HG03108 (cell line): Measurements from ENCODE around the gene MARCHF3.
"Not testable (repeated sequence)": the region's sequence is repeated elsewhere in the genome, so short reads cannot be mapped to it uniquely, and the experiment has no call there.

Experiments
- ATAC-seq: cut with Tn5 transposase; IDR thresholded peaks from one replicate; pipeline ENCODE4 v1.9.1; 2021; ENCODE audit warnings: moderate library complexity; ENCODE audit not compliant: unreplicated experiment

Gene MARCHF3

DNA sequence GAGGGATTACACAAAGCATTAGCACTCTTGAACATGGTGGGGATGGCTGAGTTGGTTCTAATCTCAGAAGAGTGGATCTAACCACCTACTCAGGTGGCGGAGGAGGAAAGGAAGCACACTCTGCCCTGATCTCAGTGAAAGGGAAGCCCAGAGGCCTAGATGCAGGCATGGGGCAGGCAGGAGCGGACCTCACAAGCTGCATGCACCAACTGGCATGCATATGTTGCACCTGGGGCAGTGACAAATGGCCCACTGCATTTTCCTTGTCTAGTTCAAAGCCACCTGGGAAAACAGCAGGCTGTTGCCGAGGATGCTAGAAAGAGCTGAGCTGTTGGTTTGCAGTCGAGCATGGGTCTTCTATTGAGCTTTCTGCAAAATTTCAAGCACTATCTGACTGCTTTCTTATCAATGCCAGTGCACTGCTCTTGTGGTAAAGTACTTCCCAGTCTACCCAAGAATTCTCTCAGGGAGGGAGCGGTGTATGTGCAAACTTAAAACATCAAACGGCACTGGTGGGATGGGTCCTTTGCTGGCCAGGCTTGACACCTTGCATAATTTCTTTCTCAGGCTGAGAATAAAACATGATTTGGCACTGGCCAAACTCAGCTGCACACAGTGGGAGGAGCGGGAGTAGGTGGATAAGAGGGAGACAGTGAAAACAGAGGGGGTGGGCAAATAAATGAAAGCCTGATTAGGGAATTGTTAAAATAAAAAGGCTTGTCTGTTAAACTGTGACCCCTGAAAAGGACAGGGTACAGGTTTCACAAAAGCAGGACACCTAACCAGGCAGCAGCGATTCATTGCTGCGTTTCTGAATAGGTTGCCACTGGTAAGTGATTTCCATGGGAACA, 108.9 kb downstream of the MARCHF3 start:
- no peak for ATAC-seq

- no peak for ATAC-seq
These were observed 110.1 kb downstream of the MARCHF3 start for GRCh38 chr5:126920291-126920690.

DNA sequence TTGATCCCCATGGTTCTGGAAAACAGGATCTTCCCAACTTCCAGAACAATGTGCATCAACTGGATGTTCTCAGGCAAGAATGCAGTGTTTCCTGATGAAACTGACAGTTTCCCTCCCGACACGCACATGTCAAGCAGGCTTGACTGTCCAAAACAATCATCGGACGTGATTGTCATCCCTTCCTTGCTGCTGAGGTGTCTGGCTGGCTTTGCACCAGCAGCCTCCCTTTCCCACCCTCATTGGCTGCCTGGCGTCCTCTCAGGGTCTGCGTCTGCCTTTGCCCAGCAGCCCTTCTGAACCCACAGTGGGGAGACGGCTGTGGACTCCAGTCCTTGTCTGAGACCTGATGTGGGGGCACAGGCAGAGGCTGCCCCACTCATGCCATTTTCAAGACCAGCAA, 110.8 kb downstream of the MARCHF3 start:
- ATAC-seq, result no peak

- ATAC-seq, result no peak
These were observed 111.8 kb downstream of the MARCHF3 start for GRCh38 chr5:126918615-126918957.

- ATAC-seq, result no peak
These were observed 112.3 kb downstream of the MARCHF3 start for GRCh38 chr5:126917918-126918614.

- ATAC-seq, result no peak
These were observed 114.9 kb downstream of the MARCHF3 start for GRCh38 chr5:126915496-126915895.

- no peak for ATAC-seq
These were observed 115.4 kb downstream of the MARCHF3 start for GRCh38 chr5:126914801-126915436.

- no peak for ATAC-seq
These were observed 117.7 kb downstream of the MARCHF3 start for GRCh38 chr5:126912616-126913200.

- ATAC-seq, result no peak
These were observed 118.4 kb downstream of the MARCHF3 start for GRCh38 chr5:126911986-126912385.

- no peak for ATAC-seq
These were observed 120.5 kb downstream of the MARCHF3 start for GRCh38 chr5:126909856-126910255.

DNA sequence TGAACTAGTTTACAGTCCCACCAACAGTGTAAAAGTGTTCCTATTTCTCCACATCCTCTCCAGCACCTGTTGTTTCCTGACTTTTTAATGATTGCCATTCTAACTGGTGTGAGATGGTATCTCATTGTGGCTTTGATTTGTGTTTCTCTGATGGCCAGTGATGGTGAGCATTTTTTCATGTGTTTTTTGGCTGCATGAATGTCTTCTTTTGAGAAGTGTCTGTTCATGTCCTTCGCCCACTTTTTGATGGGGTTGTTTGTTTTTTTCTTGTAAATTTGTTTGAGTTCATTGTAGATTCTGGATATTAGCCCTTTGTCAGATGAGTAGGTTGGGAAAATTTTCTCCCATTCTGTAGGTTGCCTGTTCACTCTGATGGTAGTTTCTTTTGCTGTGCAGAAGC, 126.0 kb downstream of the MARCHF3 start:
- ATAC-seq, result not testable (repeated sequence)

GRCh38 chr5:126900796-126901195, 129.6 kb downstream of the MARCHF3 start:
- ATAC-seq, result no peak

DNA sequence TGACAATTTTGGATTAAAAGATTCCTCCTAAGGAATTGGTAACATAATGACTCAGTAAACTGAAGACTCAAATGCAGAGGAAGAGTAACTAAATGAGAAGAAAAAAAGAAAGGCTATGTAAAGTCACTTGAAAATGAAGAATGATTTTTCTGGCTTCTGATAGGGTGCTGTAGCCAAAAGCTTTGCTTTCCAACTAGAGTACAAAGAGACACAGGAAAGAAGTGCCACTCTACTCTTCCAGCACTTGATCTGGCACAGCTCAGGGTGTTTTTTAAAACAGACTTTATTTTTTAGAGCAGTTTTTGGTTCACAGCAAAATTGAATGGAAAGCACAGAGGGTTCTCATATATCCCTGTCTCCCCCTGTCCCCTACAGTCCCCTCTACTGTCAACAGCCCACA, 130.9 kb downstream of the MARCHF3 start:
- ATAC-seq, result no peak

DNA sequence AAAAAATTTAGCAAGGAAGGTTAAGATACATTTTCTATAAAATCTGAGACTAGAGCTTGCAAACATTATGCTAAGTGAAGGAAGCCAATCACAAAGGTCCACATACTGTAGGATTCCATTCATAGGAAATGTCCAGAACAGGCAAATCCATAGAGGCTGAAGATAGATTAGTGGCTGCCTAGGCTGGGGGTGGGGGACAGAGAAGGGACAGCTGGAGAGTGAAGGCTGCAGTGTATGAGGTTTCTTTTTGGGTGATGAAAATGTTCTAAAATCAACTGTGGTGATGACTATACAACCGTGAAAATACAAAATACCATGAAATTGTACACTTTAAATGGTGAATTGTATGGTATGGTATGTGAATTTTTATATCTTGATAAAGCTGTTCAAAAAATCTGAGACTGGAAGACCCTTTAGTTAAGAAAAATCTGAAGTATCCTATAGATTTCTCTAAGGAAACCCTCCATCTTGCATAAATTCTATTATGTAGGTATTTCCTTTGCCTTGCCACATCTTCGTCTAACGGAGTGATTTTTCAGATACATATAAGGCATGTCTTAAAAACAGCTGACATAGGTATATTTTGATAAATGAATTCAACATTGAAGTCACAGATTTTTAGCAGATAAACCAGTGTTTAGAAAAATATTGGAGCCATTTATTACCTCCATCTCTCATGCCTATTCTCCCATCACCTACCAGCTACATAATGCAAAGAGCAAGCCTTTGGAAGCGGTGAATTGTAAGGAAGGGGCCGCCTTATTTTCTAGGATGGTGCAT, 132.3 kb downstream of the MARCHF3 start:
- ATAC-seq, result no peak

DNA sequence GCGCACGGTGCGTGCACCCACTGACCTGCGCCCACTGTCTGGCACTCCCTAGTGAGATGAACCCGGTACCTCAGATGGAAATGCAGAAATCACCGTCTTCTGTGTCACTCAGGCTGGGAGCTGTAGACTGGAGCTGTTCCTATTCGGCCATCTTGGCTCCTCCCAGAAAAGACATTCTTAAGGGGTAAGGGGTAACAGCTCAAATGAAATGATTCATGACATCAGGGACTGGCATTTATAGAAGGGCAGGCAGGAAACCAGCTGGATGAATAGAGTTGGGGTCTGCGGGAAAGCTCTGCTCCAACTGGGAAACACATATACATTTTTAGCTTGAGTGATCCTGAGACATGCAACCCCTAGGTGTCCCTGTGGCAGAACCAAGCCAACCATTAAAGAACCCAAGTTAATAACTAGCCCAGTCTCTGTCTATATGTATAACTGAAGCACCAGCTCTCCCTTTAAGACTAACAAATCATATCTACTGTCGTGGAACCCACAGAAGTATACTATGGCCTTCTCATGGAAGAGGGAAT, 134.1 kb downstream of the MARCHF3 start:
- no peak for ATAC-seq

- not testable (repeated sequence) for ATAC-seq
These were observed 134.6 kb downstream of the MARCHF3 start for GRCh38 chr5:126895712-126896111.

- not testable (repeated sequence) for ATAC-seq
These were observed 139.9 kb downstream of the MARCHF3 start for GRCh38 chr5:126890414-126890813.

GRCh38 chr5:126888175-126888574, 142.2 kb downstream of the MARCHF3 start:
- no peak for ATAC-seq

DNA sequence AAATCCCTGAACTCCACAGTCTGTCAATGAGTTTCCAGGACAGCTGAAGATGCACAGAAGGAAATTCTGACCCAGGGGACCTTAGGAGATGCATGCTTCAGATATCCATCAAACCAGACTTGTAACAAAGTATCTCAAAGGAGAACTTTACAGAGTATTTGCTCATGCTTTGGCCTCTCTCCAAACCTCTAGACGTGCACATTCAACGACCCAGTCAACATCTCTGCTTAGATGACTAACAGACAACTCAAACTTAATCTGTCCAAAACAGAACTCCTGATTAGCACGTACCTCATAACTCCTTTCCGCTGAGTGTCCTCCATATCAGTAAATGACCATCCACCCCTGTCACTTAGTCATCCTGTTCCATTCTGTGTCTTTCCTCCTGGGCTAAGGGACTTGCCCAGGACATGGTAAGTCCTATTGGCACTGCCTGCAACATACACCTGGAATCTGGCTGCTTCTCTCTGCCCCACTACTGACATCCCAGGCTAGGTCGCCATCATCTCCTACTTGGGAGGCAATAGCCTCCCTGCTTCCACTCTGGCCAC, 146.0 kb downstream of the MARCHF3 start:
- ATAC-seq, result no peak

GRCh38 chr5:126883564-126884245, 146.7 kb downstream of the MARCHF3 start:
- no peak for ATAC-seq
